Nephron progenitor cell (in vitro differentiated cells): Measurements from ENCODE around the gene CDC27.
A peak's percentile ranks its signal among the peaks of the same experiment; 100 is the strongest.

ENCODE experiments used
- DNase-seq: peaks from one replicate; pipeline ENCODE4 v3.0.0; 2021
- H3K27ac Mint-ChIP-seq: 2 replicates; pipeline ENCODE4 v1.8.0; 2021; ENCODE audit warnings: mild to moderate bottlenecking, moderate library complexity, mixed read lengths
- H3K27me3 Mint-ChIP-seq: 2 replicates; pipeline ENCODE4 v1.8.0; 2021; ENCODE audit warnings: mild to moderate bottlenecking, low read depth, mixed read lengths; ENCODE audit not compliant: poor library complexity
- H3K36me3 Mint-ChIP-seq: 2 replicates; pipeline ENCODE4 v1.8.0; 2021; ENCODE audit warnings: low read depth, mixed read lengths
- H3K4me1 Mint-ChIP-seq: 2 replicates; pipeline ENCODE4 v1.8.0; 2021; ENCODE audit warnings: mixed read lengths
- H3K4me3 Mint-ChIP-seq: 2 replicates; pipeline ENCODE4 v1.8.0; 2021; ENCODE audit warnings: mild to moderate bottlenecking, moderate library complexity, mixed read lengths
- H3K9me3 Mint-ChIP-seq: 2 replicates; pipeline ENCODE4 v1.8.0; 2021; ENCODE audit warnings: mild to moderate bottlenecking, moderate library complexity, mixed read lengths
- TF ChIP-seq, protein P1 (sequence below): fragments of 200-600 bp; sonication (generic); IDR thresholded peaks from 2 replicates; pipeline ENCODE4 v1.5.0; 2021; ENCODE audit warnings: antibody characterized with exemption

CDC27 gene

DNA sequence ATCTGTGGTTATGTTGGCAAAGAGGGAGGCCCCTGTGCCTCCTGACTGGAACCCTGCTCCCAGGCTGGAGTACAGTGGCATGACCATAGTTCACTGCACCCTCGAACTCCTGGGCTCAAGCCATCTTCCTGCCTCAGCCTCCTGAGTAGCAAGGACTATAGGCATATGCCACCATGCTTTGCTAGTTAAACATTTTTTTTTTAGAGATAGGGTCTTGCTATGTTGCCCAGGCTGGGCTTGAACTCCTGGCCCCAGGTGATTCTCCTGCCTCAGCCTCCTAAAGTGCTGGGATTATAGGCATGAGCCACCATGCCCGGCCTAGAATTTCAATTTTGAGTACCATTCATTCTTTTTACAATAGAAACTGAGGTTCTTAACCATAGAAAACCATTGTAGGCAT is 43.4 kb upstream of the CDC27 start:
- no peaks in the 10 kb centered on the region for H3K9me3 Mint-ChIP-seq
- peaks cover 3% of the 10 kb centered on the region for H3K27me3 Mint-ChIP-seq
- peak overlapping the region; percentile 24 for H3K27ac Mint-ChIP-seq
- H3K36me3 Mint-ChIP-seq: no peaks in the 10 kb centered on the region
- no peak for DNase-seq
- H3K4me3 Mint-ChIP-seq: no peak overlapping the region
- H3K4me1 Mint-ChIP-seq: peaks cover 51% of the 10 kb centered on the region
- TF ChIP-seq, protein P1, sequence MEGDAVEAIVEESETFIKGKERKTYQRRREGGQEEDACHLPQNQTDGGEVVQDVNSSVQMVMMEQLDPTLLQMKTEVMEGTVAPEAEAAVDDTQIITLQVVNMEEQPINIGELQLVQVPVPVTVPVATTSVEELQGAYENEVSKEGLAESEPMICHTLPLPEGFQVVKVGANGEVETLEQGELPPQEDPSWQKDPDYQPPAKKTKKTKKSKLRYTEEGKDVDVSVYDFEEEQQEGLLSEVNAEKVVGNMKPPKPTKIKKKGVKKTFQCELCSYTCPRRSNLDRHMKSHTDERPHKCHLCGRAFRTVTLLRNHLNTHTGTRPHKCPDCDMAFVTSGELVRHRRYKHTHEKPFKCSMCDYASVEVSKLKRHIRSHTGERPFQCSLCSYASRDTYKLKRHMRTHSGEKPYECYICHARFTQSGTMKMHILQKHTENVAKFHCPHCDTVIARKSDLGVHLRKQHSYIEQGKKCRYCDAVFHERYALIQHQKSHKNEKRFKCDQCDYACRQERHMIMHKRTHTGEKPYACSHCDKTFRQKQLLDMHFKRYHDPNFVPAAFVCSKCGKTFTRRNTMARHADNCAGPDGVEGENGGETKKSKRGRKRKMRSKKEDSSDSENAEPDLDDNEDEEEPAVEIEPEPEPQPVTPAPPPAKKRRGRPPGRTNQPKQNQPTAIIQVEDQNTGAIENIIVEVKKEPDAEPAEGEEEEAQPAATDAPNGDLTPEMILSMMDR: no peak

DNA sequence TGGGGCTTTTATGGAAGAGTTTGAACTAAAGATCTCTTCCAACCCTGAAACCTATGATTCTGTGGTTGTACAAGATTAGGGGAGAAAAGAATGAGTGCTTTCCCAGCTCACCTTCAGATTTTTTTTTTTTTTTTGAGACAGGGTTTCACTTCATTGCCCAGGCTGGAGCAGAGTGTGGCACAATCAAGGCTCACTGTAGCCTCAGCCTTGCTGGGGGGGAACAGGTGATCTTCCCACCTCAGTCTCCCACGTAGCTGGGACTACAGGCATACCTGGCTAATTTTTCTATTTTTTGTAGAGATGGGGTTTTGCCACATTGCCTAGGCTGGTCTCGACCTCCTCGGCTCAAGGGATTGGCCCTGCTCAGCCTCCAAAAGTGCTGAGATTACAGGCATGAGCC is 42.8 kb upstream of the CDC27 start:
- TF ChIP-seq, protein P1: no peak
- no peak overlapping the region for H3K27ac Mint-ChIP-seq
- no peaks in the 10 kb centered on the region for H3K9me3 Mint-ChIP-seq
- DNase-seq: no peak
- no peaks in the 10 kb centered on the region for H3K36me3 Mint-ChIP-seq
- H3K27me3 Mint-ChIP-seq: peaks cover 6% of the 10 kb centered on the region
- no peak overlapping the region for H3K4me3 Mint-ChIP-seq
- peaks cover 45% of the 10 kb centered on the region for H3K4me1 Mint-ChIP-seq

DNA sequence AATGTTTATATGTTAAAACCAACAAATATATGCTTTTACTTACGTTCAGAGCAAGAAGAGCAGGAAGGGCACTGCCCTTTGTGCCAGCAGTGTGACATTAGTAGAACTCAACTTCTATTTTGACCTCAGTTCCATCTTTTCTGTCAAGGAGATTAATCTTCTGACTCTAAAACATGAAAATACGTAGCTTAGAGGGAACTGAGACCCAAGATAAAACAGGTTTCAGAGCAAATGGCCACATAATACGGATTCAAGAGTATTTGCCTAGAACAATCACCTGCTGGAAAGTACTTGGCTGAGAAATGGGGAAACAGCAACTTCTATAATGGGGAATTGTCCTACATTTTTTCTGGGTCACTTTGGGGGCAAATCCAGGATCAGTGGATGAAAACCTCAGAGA is 42.2 kb upstream of the CDC27 start:
- Mint-ChIP-seq H3K4me3 (no peak overlapping the region), H3K36me3 (no peaks in the 10 kb centered on the region), H3K27me3 (peaks cover 6% of the 10 kb centered on the region), H3K9me3 (no peaks in the 10 kb centered on the region), H3K27ac (no peak overlapping the region), H3K4me1 (peaks cover 40% of the 10 kb centered on the region)
- TF ChIP-seq, protein P1: no peak
- DNase-seq: no peak

DNA sequence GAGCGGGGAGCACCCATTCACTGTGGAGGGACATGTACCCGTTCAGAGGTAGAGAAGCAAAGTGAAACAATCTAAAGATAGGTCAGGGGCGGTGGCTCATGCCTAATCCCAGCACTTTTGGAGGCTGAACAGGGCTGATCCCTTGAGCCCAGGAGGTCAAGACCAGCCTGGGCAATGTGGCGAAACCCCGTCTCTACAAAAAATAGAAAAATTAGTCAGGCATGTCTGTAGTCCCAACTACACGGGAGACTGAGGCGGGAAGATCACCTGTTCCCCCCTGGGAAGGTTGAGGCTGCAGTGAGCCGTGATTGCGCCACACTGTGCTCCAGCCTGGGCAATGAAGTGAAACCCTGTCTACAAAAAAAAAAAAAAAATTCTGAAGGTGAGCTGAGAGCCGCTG is 41.8 kb upstream of the CDC27 start:
- no peak for DNase-seq
- Mint-ChIP-seq H3K4me1 (peaks cover 35% of the 10 kb centered on the region), H3K36me3 (no peaks in the 10 kb centered on the region), H3K27me3 (peaks cover 6% of the 10 kb centered on the region), H3K27ac (no peak overlapping the region), H3K4me3 (no peak overlapping the region), H3K9me3 (peaks cover 2% of the 10 kb centered on the region)
- TF ChIP-seq, protein P1: no peak

DNA sequence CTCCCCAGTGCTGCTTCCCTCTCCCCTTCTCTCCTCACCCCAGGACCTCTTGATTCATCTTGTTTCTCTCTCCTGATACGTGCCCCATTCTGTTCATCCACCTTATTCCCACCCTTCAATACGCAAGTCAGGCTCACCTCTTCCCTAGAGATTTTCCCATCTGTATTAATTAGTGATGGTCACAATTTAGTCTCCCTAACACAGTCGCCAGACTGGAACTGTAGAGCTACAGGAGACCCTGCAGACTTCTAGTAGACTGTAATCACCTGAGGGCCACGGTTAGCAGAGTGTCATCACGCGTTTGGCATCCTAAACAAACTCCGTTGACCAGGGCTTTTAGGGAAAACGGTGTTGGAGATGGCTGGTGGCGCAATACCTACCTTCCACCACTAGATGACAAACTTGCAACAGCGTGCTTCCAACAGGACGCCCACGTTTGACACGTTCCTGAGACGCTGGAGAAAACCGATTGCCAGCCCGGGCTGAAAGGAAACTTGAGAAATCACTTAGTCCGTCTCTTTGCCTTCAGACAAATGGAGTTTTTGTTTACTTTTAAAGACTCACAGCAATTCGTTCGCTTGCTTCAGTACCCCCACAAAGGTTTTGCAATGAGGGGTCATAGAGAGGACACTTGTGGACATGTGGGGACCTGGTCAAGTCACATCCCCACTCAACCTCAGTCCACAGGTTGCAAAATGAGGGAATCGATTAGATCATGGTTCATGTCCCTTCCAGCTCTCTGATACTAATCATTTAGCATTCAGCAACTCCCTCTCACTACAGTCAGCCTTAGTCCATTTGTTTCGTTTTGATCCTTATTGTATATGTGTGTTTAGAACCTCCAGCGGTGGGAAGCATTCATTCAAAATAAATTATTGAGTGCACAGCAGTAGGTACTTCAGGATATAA is 40.7 kb upstream of the CDC27 start:
- Mint-ChIP-seq H3K4me3 (peak overlapping the region; percentile 56), H3K27me3 (peaks cover 6% of the 10 kb centered on the region), H3K4me1 (peaks cover 45% of the 10 kb centered on the region), H3K36me3 (no peaks in the 10 kb centered on the region), H3K9me3 (peaks cover 12% of the 10 kb centered on the region), H3K27ac (no peak overlapping the region)
- TF ChIP-seq, protein P1: peak; percentile 98
- DNase-seq: peak; percentile 77

DNA sequence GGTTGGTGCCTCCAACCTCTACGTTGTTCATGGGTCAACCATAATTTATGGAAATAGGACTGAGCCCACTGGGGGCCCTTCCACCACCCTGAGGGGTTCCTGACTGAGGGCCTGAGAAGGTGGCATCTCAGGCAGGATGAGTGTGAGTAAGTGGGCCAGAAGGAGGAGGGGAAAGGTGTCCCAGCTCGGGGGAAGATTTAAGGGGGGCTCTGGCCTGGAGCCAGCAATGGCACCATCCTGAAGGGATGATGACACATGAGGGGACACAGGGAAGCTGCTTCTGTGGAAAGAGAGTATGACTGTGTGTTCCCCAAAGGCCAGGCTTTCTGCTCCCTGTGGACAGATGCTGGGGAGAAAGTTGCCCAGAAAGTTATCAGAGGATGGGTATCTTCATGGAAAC is 38.8 kb upstream of the CDC27 start:
- DNase-seq: no peak
- Mint-ChIP-seq H3K9me3 (peaks cover 27% of the 10 kb centered on the region), H3K27ac (no peak overlapping the region), H3K4me3 (no peak overlapping the region), H3K4me1 (peaks cover 51% of the 10 kb centered on the region), H3K27me3 (peaks cover 6% of the 10 kb centered on the region), H3K36me3 (peaks cover 17% of the 10 kb centered on the region)
- TF ChIP-seq, protein P1: no peak
